Breast epithelium (tissue), 3 donors: ENCODE results near the gene VEPH1.

ENCODE experiments used
- CTCF ChIP-seq, 3 donors: fragments of 450-650 bp; IDR thresholded peaks; one replicate each; pipeline ENCODE4 v1.5.1; 2016 to 2017; ENCODE audit warnings: antibody characterized with exemption in 3 of 3, mild to moderate bottlenecking in 3 of 3, moderate library complexity in 3 of 3
- POLR2A ChIP-seq: fragments of 450-650 bp; IDR thresholded peaks from one replicate; pipeline ENCODE4 v1.6.1; 2016; ENCODE audit warnings: antibody characterized with exemption, mild to moderate bottlenecking, moderate library complexity
- POLR2AphosphoS5 ChIP-seq, 3 donors: sonication (generic); formaldehyde crosslinking; IDR thresholded peaks; one replicate each; pipeline ENCODE4 v1.6.1; 2017; ENCODE audit warnings: antibody characterized with exemption in 3 of 3

GRCh38 chr3:157373783-157374182 is 129.4 kb downstream of the VEPH1 start:
- TF ChIP-seq CTCF (IDR thresholded peaks at IDR 0.05), result no peak
- TF ChIP-seq POLR2A, result no peak
- no peak for TF ChIP-seq POLR2AphosphoS5 (IDR thresholded peaks at IDR 0.05)
